Adrenal gland (tissue), 12 donors: Measurements from ENCODE around the gene TMEM271. TPM values are rescaled to one million over a fixed set of nuclear protein-coding genes. Genes with fewer than 3 reads are reported as not detected.

Experiments
- DNase-seq, 7 donors: peaks; one replicate each; pipeline ENCODE4 v3.0.0-alpha.2; 2019 to 2020
- H3K27ac ChIP-seq, 5 donors: fragments of 200-600 bp; sonication (generic) in 4 of 5; 1 replicate in 3 of 5; 2 replicates in 2 of 5; pipeline versions ENCODE4 v1.5.1 to v1.8.0; 2016 to 2020; ENCODE audit warnings: mild to moderate bottlenecking in 1 of 5
- H3K27me3 ChIP-seq: fragments of 200-600 bp; 2 replicates; pipeline ENCODE4 v1.8.0; 2021
- H3K36me3 ChIP-seq, 2 donors: fragments of 200-600 bp; replicated peaks in 1 of 2; 1 replicate in 1 of 2; 2 replicates in 1 of 2; pipeline versions ENCODE4 v1.5.1 to v1.8.0; 2018 to 2022
- H3K4me1 ChIP-seq, 2 donors: fragments of 200-600 bp; replicated peaks in 1 of 2; 1 replicate in 1 of 2; 2 replicates in 1 of 2; pipeline versions ENCODE4 v1.5.1 to v1.8.0; 2018 to 2021
- H3K4me3 ChIP-seq, 4 donors: fragments of 200-600 bp; sonication (generic) in 3 of 4; one replicate each; pipeline ENCODE4 v1.5.1; 2016 to 2018
- H3K9me3 ChIP-seq, 3 donors: fragments of 200-600 bp; sonication (generic) in 1 of 3; replicated peaks in 1 of 3; 1 replicate in 2 of 3; 2 replicates in 1 of 3; pipeline versions ENCODE4 v1.5.1 to v1.8.0; 2016 to 2021
- POLR2A ChIP-seq, 2 donors: fragments of 450-650 bp; IDR thresholded peaks; one replicate each; pipeline ENCODE4 v1.6.1; 2017; ENCODE audit warnings: antibody characterized with exemption in 2 of 2, mild to moderate bottlenecking in 2 of 2, moderate library complexity in 1 of 2
- WGBS, 4 donors: extraction: QIAGEN DNeasy Blood & Tissue Kit in 2 of 4; methylation state at CpG; one replicate each; pipeline versions ENCODE4 v1.1.5 to v1.1.7; 2013 to 2017; 5-methylcytosine and 5-hydroxymethylcytosine counted together
- intact Hi-C, 2 donors: fragments of 100-400 bp; cut with DNase I; formaldehyde crosslinking; loops; one replicate each; pipeline versions ENCODE4 v1.14.1 to v1.15.0; 2022 to 2023
- polyA plus RNA-seq, 3 donors: library from polyadenylated mRNA; stranded (reverse); fragments of 200-250 nt in 2 of 3; fragments of 350-450 nt in 1 of 3; fragmentation: Illumina TruSeq in 1 of 3; extraction: RNeasy Lipid Tissue Mini Kit (QIAGEN cat#74804) in 1 of 3; gene quantifications; one replicate each; pipeline ENCODE4 v1.2.3, GENCODE V29; 2013 to 2014
- total RNA-seq, 9 donors: library from RNA; depleted of rRNA in 4 of 9; stranded (reverse); fragments of >200 nt in 4 of 9; fragments of 120-200 nt in 1 of 9; fragmentation: NEBNext Ultra II Directional in 1 of 9; extraction: Animal tissue kit (Norgen Biotek cat#: 25700) in 1 of 9; gene quantifications; one replicate each; pipeline versions ENCODE4 v1.1.0 to v1.2.4, GENCODE V29; 2013 to 2023
- TF ChIP-seq, protein P1 (sequence below), 6 experiments: fragments of 450-650 bp in 4 of 6; fragments of 200-600 bp in 2 of 6; sonication (generic) in 1 of 6; IDR thresholded peaks; 1 replicate in 5 of 6; 2 replicates in 1 of 6; pipeline versions ENCODE4 v1.5.1 to v1.8.0; 2016 to 2021; ENCODE audit warnings: antibody characterized with exemption in 6 of 6, mild to moderate bottlenecking in 2 of 6, moderate library complexity in 1 of 6
- donor health status: healthy with polysubstance abuse.
- donor health status: Bipolar disorder and iron deficiency.
- donor health status: DM: yes; HTN: yes; CAD: no.
- donor health status: DM: no; HTN: no; CAD: no.
- donor health status: DM: no; HTN: no; CAD: no.
- donor health status: DM: yes; HTN: yes; CAD: no.

The TMEM271 gene
- total and polyA plus RNA-seq, 12 donors = 0.06 to 1.9 (median 0.60) TPM; not detected in 5

DNA sequence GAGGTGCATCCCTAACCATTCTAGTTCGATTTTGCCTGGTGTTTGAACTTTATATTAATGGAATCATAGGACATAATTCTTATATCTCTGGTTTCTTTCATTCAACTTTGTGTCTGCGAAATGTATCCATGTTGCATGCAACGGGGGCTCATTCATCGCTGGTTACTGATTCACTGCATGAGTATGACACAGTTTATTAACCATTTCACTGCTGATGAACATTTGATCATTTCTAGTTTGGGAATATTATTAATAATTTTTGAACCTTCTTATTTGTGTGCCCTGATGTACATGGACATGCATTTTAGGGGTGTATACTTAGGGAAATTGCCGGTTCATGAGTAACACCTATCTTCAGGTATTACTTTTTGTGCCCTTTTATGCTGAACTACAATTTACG is 5.1 kb upstream of the TMEM271 start:
- Histone ChIP-seq H3K4me3 (no peak overlapping the region), H3K27ac (no peak overlapping the region), H3K36me3 (no peaks in the 10 kb centered on the region), H3K27me3 (peaks cover 19% of the 10 kb centered on the region), H3K4me1 (no peaks in the 10 kb centered on the region), H3K9me3 (no peaks in the 10 kb centered on the region)
- intact Hi-C loops = no loop called here
- peak in 1 of 7 donors; percentile 11 for DNase-seq
- TF ChIP-seq, protein P1, sequence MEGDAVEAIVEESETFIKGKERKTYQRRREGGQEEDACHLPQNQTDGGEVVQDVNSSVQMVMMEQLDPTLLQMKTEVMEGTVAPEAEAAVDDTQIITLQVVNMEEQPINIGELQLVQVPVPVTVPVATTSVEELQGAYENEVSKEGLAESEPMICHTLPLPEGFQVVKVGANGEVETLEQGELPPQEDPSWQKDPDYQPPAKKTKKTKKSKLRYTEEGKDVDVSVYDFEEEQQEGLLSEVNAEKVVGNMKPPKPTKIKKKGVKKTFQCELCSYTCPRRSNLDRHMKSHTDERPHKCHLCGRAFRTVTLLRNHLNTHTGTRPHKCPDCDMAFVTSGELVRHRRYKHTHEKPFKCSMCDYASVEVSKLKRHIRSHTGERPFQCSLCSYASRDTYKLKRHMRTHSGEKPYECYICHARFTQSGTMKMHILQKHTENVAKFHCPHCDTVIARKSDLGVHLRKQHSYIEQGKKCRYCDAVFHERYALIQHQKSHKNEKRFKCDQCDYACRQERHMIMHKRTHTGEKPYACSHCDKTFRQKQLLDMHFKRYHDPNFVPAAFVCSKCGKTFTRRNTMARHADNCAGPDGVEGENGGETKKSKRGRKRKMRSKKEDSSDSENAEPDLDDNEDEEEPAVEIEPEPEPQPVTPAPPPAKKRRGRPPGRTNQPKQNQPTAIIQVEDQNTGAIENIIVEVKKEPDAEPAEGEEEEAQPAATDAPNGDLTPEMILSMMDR (IDR thresholded peaks at IDR 0.05) = no peak
- TF ChIP-seq POLR2A (IDR thresholded peaks at IDR 0.05) = no peak
- 47 to 60% (median 54%) methylated on average over 5 to 6 of the region's 6 CpGs for WGBS, 4 donors

DNA sequence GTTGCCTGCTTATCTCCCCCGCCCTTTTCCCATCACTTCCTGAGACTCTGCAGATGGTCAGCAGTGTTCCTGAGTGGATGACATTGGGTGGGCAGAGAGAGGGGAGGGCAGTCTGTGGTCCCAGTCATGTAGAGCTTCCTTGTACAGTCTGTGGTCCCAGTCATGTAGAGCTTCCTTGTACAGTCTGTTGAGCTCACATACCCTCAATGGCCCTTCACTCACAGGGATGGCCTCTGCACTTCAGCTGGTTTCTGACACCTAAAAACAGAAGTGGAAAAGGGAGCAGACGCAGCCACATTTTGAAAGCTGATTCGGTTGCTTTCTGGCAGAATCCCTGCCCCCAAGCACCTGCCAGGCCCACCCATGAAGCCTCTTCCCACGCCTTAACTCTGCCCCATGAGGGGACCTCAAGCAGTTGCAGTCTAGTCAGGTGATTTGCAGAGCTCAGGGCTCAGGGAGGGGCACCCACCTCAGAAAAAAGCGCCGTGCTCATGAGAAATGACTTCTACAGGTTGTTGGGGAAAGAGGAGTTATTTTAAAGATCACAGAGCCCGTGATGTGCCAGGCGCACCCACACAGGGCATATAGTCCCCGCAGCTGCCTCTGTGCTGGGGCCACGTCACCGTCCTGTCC is 3.6 kb upstream of the TMEM271 start:
- H3K27ac ChIP-seq = no peak overlapping the region
- peak in 1 of 7 donors; percentile 51 for DNase-seq
- no peaks in the 10 kb centered on the region for H3K36me3 ChIP-seq
- no peaks in the 10 kb centered on the region for H3K9me3 ChIP-seq
- 29 to 58% (median 34%) methylated on average over 6 to 11 of the region's 11 CpGs for WGBS, 4 donors
- H3K27me3 ChIP-seq = peaks cover 26% of the 10 kb centered on the region
- no peaks in the 10 kb centered on the region for H3K4me1 ChIP-seq
- TF ChIP-seq POLR2A (IDR thresholded peaks at IDR 0.05) = no peak
- TF ChIP-seq, protein P1 (IDR thresholded peaks at IDR 0.05) = no peak
- H3K4me3 ChIP-seq = no peak overlapping the region
- intact Hi-C loops = no loop called here

DNA sequence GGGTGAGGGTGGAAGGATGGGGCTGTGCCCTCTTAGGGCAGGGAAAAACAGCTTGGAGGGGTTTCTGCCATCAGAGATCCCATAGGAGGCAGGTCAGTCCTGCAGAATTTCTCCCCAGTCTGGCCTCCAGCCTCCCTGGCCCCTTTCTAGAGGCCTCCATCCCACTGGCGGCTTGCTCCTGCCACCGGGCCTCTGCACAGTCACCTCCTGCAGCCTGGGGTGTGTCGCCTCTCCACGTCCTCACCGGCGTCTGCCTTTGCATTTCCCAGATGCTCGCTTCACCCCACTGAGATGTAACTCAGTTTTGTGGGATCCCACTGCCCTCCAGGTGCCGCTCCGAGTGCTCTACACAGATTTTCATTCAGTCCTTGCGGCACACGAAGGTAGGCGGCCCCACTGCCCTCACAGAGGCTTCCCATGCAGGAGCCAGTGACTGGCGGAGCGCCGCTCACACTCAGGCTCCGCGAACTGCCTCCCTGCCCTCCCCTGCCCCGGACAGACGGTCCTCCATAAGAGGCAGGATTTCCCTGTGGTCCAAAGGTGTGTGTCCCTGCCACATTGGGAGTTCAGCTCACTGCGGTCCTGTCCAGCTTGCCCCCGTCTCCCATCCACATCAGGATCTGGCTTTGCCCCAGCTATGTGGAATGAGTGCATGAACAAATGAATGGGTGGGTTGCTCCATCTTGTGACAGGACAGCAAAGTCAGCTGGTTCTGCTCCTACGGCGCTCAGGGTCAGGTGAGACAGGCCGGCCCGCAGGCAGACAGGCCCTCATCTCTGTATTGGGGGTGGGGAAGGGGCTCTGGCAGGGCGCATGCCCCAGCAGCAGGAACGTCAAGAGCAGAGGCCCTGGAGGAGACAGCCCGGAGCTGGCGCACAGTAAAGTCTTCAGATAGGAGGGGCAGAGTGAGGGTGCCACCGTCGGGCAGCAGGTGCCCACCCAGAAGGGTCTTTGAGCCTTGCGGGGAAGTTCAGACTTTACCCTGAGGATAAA is 2.7 kb upstream of the TMEM271 start:
- WGBS, 4 donors = 11 to 51% (median 14%) methylated on average over 20 to 32 of the region's 32 CpGs
- no peak overlapping the region for H3K27ac ChIP-seq
- intact Hi-C loops = no loop called here
- peak in 1 of 7 donors; percentile 51 for DNase-seq
- TF ChIP-seq POLR2A (IDR thresholded peaks at IDR 0.05) = no peak
- TF ChIP-seq, protein P1 (IDR thresholded peaks at IDR 0.05) = no peak
- no peaks in the 10 kb centered on the region for H3K9me3 ChIP-seq
- no peak overlapping the region for H3K4me3 ChIP-seq
- H3K4me1 ChIP-seq = no peaks in the 10 kb centered on the region
- H3K36me3 ChIP-seq = no peaks in the 10 kb centered on the region
- peaks cover 35% of the 10 kb centered on the region for H3K27me3 ChIP-seq
